HG03565 (cell line): ENCODE data around the gene MIDN.
"Not testable (repeated sequence)": the region's sequence is repeated elsewhere in the genome, so short reads cannot be mapped to it uniquely, and the experiment has no call there.

Experiments
- ATAC-seq: cut with Tn5 transposase; IDR thresholded peaks from one replicate; pipeline ENCODE4 v1.9.1; 2021; ENCODE audit warnings: mild to moderate bottlenecking, moderate library complexity; ENCODE audit not compliant: unreplicated experiment

MIDN gene

DNA sequence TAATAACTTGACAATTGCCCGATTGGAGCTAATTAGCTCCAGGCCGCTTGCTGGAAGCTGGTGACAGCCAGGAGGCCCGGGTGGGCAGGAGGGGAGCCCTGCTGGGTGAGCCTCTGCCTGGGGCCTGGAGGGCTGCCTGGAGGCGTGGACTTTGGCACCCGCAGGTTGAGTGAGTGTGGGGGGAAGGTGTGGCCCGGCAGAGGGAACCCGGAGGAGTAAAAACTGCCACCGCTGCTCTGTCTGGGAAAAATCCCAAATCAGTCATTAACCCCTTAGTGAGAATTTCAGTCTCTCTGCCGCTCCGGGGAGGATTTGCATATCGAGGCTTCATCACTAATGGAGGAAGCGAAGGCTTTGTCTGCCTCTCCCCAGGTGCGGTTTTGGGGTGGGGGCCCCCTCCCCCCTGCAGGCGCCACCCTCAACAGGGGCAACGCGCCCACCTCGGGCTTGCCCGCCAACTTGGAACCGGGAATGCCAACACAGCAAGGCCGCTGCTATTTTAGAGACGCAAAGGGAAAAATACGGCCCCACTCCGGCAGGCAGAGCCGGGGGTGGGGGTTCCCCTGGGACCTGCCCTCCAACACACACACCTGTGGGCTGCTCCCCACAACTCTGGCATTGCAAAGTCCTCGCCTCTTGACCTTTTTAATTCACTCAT, 43.5 kb downstream of the MIDN start:
- no peak for ATAC-seq

DNA sequence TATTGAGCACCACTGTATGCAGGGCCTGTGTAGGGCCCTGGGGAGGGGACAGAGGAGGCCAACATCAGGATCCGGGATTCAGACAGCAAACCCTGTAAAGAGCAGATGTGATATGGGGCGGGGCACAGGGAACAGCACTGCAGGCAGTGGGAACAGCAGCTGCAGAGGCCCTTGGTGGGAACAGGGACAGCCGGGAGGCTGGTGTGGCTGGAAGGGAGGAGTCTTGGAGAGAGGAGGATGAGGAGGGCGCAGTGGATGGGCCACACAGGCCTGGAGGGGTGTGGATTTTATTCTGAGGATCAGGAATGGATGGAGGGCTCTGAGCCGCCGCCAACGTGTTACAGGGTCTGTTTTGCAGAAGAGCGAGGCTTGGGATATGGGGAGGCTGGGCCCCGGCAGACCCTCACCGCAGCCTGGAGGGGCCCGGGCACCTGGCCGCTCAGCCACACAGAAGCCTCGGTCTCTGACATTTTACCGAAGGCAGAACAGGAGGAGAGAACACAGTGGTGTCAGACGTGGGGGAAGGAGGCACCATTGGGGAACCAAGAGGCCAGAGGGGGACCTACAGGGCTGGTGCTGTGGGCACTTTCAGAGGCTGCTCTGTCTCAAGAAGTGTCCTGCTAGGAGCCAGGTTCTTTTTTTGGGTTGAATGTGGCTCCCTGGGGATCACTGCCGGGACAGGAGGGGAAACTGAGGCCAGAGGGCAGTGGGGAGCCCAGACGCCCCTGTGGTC, 44.2 kb downstream of the MIDN start:
- no peak for ATAC-seq

- ATAC-seq: no peak
Measured at GRCh38 chr19:1293782-1294604, 45.6 kb downstream of the MIDN start.

GRCh38 chr19:1294688-1295087, 46.3 kb downstream of the MIDN start:
- ATAC-seq: no peak

- no peak for ATAC-seq
Measured at GRCh38 chr19:1295169-1296012, 47.0 kb downstream of the MIDN start.

DNA sequence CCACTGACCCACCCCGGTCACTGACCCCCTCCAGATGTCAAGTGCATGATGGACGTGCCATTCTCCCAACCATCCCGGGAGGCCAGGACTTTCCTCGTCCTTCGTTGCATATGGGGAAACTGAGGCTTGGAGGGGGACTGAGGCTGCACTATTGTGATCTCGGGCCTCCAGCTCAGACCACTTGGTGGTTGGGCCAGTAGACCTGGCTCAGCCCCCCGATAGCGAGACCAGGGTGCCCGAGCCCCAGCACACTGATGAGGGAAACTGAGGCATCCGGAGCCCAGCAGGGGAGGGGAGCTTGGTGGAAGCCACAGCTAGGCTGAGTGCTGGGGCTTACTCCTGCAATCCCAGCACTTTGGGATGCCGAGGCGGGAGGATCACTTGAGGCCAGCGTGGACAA, 47.7 kb downstream of the MIDN start:
- ATAC-seq: no peak

DNA sequence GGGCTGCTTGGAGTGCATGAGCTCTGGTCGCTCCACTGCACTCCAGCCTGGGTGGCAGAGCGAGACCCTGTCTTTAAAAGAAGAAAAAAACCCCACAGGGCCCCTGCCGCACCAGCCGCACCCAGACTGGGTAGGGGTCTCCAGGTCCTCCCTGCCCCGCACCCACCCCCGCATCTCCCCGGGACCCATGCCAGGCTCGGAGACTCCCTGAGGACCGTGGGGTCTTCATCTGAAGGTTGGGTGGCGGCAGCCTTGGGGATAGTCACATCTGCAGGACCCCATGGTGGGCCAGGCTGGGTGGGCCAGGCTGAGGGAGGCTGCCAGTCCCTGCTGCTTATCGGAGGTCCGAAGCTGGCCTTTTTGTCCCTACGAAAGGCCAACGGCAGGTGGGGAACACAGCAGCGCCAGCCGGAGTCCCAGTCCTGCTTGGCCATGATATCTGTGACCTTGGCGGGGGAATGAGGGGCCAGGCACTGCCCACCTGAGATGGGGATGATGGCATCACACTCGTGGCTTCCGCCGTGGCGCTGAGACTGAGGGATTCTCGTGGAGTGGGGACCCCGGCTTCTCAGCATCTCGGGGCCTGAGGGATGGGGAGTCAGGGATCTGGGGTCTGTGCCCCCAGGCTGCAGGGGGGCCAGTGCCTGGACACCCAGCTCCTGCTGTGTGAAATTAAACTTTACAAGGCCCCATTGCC, 48.3 kb downstream of the MIDN start:
- no peak for ATAC-seq

- ATAC-seq: no peak
Measured at GRCh38 chr19:1298235-1298634, 49.9 kb downstream of the MIDN start.

DNA sequence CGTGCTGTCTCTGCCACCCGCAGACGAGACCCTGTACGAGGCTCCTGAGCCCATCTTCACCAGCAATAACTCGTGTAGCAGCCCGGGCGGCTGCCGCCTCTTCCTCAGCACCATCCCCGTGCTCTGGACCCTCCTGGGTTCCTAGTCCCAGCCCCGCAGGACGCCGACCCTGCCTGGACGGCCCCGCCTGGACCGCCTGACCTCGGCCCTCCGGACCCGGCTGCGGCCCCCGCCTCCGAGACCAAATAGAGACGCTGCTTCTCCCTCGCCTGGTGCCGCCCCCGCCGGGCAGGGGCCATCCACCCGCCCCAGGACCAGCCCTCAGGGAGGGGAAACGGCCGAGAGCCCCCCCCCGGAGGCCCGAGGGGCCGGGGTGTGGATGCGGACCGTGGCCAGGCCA, 51.4 kb downstream of the MIDN start:
- ATAC-seq: no peak

- no peak for ATAC-seq
Measured at GRCh38 chr19:1300744-1301490, 52.5 kb downstream of the MIDN start.

GRCh38 chr19:1302533-1303239, 54.3 kb downstream of the MIDN start:
- ATAC-seq: no peak

- ATAC-seq: no peak
Measured at GRCh38 chr19:1304197-1304924, 56.0 kb downstream of the MIDN start.

DNA sequence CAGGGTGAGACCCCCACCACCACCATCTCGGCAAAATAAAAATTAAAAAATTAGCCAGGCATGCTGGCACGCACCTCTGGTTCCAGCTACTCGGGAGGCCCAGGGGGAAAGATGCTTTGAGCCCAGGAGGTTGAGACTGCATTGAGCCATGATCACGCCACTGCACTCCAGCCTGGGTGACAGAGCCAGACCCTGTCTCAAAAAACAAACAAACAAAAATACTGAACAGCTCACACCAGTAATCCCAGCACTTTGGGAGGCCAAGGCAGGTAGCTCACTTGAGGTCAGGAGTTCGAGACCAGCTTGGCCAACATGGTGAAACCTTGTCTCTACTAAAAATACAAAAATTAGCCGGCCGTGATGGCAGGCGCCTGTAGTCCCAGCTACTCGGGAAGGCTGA, 57.0 kb downstream of the MIDN start:
- ATAC-seq: not testable (repeated sequence)

GRCh38 chr19:1307320-1307719, 58.9 kb downstream of the MIDN start:
- ATAC-seq: no peak

DNA sequence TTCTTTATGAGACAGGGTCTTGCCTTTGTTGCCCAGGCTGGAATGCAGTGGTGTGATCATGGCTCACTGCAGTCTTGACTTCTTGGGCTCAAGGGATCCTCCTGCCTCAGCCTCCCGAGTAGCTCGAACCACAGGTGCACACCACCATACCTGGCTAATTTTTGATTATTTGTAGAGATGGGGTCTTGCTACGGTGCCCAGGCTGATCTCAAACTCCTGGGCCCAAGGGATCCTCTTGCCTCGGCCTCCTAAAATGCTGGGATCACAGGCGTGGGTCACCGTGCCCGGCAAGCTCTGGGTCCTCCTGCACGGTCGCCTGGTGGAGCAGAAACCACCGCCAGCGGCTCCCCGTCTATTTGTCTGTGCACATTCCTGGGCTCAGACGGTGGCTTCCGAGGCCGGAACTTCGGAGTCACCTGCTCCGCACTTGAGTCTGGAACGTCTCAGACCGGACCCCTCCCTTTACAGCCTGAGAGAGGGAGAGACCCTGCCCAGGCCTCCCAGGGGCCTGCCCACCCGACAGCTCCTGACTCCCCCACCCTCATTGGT, 59.4 kb downstream of the MIDN start:
- no peak for ATAC-seq

GRCh38 chr19:1308718-1309117, 60.3 kb downstream of the MIDN start:
- ATAC-seq: no peak
